HG03432 (cell line): Measurements from ENCODE around the gene ZNF639.

Experiments used
- ATAC-seq: cut with Tn5 transposase; IDR thresholded peaks from one replicate; pipeline ENCODE4 v1.9.1; 2021; ENCODE audit warnings: mild to moderate bottlenecking, moderate library complexity; ENCODE audit not compliant: unreplicated experiment

ZNF639 gene

GRCh38 chr3:179309225-179310078 lies 13.4 kb upstream of the ZNF639 start:
- ATAC-seq: peak; percentile 96

DNA sequence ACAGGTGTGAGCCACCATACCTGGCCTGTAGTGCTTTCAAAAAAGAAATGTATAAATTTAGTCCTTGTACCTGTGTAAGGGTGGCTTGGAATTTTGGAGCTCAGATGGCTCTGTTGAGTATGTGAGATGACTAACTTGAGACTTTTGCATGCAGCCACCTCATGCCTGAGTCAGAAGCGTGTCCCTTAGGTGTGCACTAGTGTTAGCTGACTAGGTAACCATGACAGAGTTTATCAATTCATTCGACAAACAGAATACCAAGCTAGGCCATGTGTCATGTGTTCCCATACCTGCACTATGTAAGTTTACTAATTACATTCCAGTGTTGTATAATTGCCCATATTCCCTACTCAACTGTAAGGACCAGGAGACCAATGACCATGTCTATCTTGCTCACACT lies 4.0 kb upstream of the ZNF639 start:
- ATAC-seq: no peak

- no peak for ATAC-seq
Observed at GRCh38 chr3:179321668-179322285, 1.1 kb upstream of the ZNF639 start.

DNA sequence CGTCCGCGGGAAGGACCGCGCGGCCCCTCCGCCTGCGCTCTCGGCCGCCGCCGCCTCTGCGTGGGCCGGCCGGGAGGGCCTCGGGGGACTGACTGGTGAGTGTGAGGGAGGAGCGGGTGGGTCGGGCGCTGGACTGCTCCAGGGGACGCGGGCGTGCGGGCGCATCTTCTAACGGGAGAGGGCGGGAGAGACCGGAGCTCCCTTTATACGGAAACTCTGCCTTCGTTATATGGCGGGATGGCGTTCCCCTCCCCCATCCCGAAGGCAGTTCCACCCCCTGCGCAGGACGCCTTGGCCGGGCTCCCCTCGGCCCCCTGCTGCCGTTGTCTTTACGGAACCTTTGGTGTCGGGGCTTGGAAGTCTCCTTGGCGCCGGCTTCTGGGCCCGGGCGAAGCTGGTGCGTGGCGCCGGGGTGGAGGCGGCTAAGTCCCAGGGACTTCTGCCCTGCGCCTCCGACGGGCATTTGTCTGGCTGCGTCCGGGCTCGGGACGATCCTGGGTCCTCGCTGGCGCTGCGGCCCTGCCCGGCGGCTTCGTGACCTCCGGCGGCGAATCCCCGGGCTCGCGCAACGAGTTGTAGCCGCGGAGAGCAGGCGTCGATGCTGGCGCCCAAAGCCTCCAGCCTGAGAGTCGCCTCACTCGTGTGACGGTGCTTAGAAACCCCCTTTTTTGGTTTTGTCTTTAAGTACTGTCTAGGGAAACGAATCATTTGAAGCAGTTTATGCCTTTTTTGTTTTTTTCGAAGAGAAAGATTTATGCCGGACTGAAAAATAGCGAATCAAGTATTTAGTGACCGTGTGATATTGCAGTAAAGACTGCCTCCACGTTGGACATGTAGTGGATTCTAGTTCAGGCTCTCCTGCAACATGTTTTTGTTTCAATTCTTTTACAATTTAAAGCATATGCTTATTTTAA lies 623 bp downstream of the ZNF639 start:
- peak; percentile 43 for ATAC-seq

GRCh38 chr3:179324270-179324754 lies 1.5 kb downstream of the ZNF639 start:
- no peak for ATAC-seq

DNA sequence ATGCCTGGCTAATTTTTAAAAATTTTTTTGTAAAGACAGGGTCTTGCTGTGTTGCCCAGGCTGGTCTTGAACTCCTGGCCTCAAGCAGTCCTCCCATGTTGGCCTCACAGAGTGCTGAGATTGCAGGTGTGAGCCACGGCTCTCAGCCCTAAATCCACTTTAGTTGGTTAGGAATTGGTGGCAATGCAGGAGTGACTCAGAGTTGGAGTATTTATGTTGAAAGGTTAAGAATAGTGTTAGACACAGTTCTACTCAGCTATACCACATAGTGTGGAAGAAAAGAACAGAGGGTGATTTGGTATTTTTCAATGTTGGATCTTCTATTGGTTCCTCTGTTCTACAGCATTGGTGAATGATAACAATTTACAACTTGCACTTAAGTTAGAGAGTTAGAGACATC lies 7.6 kb downstream of the ZNF639 start:
- ATAC-seq: no peak

DNA sequence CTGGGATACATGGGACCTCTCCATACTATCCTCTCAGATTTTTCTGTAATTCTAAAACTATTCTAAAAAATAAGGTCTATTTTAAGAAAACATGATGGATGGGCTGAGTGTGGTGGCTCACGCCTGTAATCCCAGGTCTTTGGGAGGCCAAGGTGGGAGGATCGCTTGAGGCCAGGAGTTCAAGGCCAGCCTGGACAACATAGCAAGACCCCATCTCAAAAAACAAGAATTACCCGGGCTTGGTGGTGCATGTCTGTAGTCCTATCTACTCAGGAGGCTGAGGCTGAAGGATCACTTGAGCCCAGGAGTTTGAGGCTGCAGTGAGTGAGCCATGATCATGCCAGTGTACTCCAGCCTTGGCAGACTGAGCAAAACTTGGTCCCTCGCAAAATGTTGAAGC lies 9.4 kb downstream of the ZNF639 start:
- ATAC-seq: no peak

GRCh38 chr3:179333084-179333483 lies 10.3 kb downstream of the ZNF639 start:
- ATAC-seq: no peak

DNA sequence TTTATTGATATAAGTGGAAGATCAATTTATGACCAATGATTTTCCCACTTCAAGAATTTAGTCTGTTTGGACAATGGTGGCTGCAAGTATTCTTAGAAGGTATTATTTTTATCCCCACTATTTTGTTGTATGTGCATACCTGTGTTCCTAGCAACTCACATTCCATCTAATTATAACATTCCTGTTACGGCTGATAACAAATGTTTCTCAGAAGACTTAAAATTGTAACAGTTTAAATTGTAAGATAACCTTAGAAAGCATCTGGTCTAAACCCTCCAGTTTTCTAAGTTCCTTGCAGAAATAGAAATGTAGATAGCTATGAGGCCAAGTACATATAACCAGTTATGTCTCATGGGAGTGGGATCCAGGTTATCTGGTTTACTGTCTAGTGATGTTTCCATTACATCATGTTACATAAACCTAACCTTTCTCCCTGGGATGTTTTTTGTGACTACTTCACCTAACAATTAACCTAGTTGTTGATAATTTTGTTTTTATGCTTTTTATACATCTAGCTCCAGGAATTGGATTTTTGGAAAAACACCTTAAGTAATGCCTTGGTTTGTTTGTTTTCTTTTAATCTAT lies 13.6 kb downstream of the ZNF639 start:
- no peak for ATAC-seq

GRCh38 chr3:179347345-179348194 lies 24.7 kb downstream of the ZNF639 start, which contains the start of gene MFN1:
TSS of gene MFN1 (plus strand) at chr3:179347709. CDS start at chr3:179348852, 1,143 bp downstream.
- ATAC-seq: peak; percentile 93

GRCh38 chr3:179348325-179349013 lies 25.6 kb downstream of the ZNF639 start:
- ATAC-seq: peak; percentile 59

DNA sequence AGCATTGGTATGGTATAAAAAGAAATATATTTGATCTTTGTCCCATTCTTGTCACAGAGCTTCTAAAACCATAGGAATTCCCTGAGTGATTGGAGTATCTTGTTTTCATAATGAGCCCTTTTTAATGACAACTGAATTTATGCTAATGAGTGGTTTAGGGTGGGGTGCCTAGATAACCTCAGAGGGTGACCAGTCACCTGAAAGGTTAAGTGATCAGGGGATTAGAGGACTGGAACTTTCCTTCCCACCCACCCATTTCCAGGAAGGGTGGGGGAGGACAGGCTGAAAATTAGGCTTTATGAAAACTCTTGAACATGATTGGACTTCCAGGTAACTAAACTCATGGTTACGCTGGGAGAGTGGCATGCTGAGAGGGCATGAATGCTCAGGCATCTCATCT lies 33.2 kb downstream of the ZNF639 start:
- ATAC-seq: no peak

DNA sequence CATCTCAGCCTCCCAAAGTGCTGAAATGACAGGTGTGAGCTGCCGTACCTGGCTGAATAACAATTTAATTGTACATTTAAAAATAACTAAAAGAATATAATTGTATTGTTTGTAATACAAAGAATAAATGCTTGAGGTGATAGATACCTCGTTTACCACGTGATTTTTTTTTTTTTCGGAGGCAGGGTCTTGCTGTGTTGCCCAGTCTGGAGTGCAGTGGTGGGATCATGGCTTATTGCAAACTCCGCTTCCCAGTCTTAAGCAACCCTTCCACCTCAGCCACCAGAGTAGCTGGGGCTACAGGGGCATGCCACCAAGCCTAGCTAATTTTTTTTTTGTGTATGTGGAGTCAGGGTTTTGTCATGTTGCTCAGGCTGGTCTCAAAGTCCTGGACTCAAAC lies 40.5 kb downstream of the ZNF639 start:
- no peak for ATAC-seq

DNA sequence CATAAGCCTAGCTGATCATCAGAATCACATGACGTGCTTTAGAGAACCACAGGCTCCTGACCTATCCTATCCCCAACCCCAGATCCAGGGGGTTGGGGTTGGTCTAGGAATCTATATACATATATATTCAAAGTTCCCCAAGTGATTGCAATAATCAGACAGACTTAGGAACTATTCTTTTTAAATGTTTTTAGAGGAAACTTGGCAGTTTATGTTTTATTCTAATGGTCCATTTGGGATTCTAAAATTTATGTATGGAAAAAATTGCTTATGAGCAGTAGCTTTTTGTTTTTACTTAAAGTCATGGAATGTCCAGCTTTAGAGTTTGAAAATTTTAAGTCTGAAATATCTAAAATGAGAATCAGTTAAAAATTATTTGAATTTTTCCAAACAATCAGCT lies 46.8 kb downstream of the ZNF639 start:
- no peak for ATAC-seq

DNA sequence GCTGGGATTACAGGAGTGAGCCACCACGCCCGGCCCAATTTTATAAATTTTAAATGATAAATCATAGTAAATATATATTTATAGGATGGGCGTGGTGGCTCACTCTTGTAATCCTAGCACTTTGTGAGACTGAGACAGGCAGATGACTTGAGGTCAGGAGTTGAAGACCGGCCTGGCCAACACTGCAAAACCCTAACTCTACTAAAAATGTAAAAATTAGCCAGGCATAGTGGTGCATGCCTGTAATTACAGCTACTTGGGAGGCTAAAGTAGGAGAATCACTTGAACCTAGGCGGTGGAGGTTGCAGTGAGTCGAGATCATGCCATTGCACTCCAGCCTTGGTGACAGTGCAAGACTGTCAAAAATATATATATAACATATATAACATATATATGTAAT lies 51.1 kb downstream of the ZNF639 start:
- ATAC-seq: no peak

DNA sequence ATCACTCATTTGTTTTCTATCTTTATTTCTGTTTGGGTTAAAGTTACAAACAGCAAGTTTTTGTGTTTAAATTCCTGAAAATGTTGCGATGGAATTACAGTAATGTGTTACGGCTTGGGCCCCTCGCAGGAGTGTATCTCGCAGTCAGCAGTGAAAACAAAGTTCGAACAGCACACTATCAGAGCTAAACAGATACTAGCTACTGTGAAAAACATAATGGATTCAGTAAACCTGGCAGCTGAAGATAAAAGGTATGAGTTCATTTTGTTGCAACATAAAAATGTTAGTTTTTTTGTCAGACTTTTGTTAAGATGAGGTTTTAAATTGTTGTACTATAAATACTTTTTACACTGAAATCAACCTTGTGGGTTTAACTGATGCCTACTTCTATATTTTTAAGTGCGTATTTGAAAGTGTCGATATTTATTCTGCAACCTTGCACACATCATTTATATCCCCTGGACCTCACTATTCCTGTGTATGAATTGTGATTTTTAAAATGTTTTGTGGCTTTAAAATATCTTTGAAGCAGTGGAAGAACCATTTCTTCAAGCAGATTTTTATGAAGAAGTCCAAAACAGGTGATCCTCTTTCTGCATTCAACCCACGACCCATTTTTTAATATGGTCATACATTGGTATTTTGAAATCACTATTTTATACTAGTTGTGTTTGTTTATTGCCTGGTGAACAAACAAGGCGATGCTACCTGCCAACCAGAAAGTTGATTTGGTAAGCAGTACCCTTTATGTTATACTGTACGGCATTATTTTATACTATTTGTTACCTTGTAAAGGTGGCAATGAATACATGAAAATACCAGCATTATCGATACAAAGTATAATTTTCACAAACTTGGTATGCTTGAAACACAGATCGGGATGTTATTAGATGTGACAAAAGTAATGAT lies 52.5 kb downstream of the ZNF639 start:
- ATAC-seq: no peak

- ATAC-seq: no peak
Observed at GRCh38 chr3:179376474-179376873, 53.6 kb downstream of the ZNF639 start.
